ENCODE data around the gene PODXL2. TPM values are rescaled to one million over a fixed set of nuclear protein-coding genes. Genes with fewer than 3 reads are reported as not detected.
"Not testable (repeated sequence)": the region's sequence is repeated elsewhere in the genome, so short reads cannot be mapped to it uniquely, and the experiment has no call there.

PODXL2 gene
- total RNA-seq, 1 donor from 2014 or later: 3.9 TPM

- Mint-ChIP-seq H3K36me3 (ENCODE audit: low read depth) (peaks cover 16% of the 10 kb centered on the region), H3K4me1 (ENCODE audit: low read depth) (peaks cover 29% of the 10 kb centered on the region), H3K27me3 (ENCODE audit: low read depth) (no peaks in the 10 kb centered on the region), H3K27ac (no peak overlapping the region), H3K4me3 (ENCODE audit: low read depth) (no peak overlapping the region), H3K9me3 (no peaks in the 10 kb centered on the region)
- intact Hi-C loops (cut with micrococcal nuclease): loop anchor here (5.0 kb wide), 1 partner anchor 1513 kb away; the partner anchor contains the start of gene SLC41A3
- no peak for DNase-seq (ENCODE audit: low spot score)
These were observed 33.7 kb upstream of the PODXL2 start for GRCh38 chr3:127595303-127595702.

DNA sequence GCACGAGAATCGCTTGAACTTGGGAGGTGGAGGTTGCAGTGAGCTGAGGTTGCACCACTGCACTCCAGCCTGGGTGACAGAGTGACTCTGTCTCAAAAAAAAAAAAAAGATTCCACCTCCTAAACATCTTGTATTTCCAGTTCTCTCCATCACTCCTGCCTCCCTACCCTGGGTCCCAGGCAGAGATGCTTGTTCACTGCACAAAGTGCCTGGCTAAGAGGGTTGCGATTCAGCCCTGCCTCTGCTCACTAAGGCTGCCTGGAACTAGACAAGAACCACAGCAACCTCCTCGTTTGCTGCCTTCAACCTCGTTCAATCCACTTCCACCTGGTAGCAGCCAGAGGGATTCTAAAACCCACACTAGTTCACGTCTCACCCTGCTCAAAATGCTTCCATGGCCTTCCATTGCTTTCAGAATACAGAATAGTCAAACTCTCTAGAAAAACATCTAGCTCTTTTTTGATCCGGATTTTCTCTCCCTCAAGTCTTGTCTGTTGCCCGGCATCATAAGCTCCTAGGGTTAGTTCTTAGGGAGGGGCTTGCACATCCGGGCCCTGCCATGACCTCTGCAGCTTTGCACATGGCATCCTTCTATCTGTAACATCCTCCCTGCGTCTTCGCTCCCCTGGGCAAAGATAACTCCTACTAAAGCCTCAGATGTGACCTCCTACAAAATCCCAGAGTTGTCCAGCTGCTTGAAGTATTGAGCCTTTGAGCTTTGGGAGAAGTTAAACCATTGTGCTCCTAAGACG is 31.8 kb upstream of the PODXL2 start:
- peaks cover 35% of the 10 kb centered on the region for H3K4me1 Mint-ChIP-seq (ENCODE audit: low read depth)
- no peak for DNase-seq (ENCODE audit: low spot score)
- H3K36me3 Mint-ChIP-seq (ENCODE audit: low read depth): peaks cover 35% of the 10 kb centered on the region
- no peaks in the 10 kb centered on the region for H3K27me3 Mint-ChIP-seq (ENCODE audit: low read depth)
- peak overlapping the region; percentile 93 for H3K4me3 Mint-ChIP-seq (ENCODE audit: low read depth)
- no peaks in the 10 kb centered on the region for H3K9me3 Mint-ChIP-seq
- intact Hi-C loops (cut with micrococcal nuclease): loop anchor here (5.0 kb wide), 1 partner anchor 1515 kb away; the partner anchor contains the start of gene SLC41A3
- H3K27ac Mint-ChIP-seq: peak overlapping the region; percentile 91

DNA sequence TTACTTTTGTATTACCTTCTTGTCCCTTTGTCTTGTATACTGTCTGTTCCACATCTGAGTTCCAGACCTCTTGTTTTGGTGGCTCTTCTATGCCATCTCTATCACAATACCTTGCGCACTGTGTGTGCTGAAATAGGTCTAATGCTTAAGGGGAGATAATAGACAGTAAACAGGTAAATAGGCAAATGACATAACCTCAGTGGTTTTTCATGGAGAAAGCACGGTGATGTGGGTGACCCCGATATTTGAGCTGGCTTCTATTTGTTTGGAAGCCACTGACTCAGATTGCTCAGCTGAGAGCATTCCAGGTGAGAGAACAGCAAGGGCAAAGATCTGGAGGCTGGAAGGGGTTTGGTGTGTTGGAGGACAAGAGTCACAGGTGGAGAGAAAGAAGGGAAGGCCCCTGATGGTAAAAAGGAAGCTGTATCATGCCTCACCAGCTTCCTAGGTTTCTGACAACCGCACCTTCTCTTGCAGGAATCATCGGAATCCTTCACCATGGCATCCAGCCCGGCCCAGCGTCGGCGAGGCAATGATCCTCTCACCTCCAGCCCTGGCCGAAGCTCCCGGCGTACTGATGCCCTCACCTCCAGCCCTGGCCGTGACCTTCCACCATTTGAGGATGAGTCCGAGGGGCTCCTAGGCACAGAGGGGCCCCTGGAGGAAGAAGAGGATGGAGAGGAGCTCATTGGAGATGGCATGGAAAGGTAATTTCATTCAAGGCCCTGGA is 30.0 kb upstream of the PODXL2 start:
- no peaks in the 10 kb centered on the region for H3K9me3 Mint-ChIP-seq
- intact Hi-C loops (cut with micrococcal nuclease): loop anchor here (1.0 to 5.0 kb wide), 5 partner anchors 9 to 1517 kb away; partner anchors contain the start of genes ABTB1, SEC61A1, SLC41A3 and TPRA1
- H3K36me3 Mint-ChIP-seq (ENCODE audit: low read depth): peaks cover 46% of the 10 kb centered on the region
- H3K4me3 Mint-ChIP-seq (ENCODE audit: low read depth): peak overlapping the region; percentile 93
- H3K27ac Mint-ChIP-seq: peak overlapping the region; percentile 91
- no peak for DNase-seq (ENCODE audit: low spot score)
- no peaks in the 10 kb centered on the region for H3K27me3 Mint-ChIP-seq (ENCODE audit: low read depth)
- peaks cover 40% of the 10 kb centered on the region for H3K4me1 Mint-ChIP-seq (ENCODE audit: low read depth)

- no peaks in the 10 kb centered on the region for H3K9me3 Mint-ChIP-seq
- no peaks in the 10 kb centered on the region for H3K27me3 Mint-ChIP-seq (ENCODE audit: low read depth)
- no peak for DNase-seq (ENCODE audit: low spot score)
- H3K4me1 Mint-ChIP-seq (ENCODE audit: low read depth): peaks cover 42% of the 10 kb centered on the region
- H3K4me3 Mint-ChIP-seq (ENCODE audit: low read depth): peak overlapping the region; percentile 66
- intact Hi-C loops (cut with micrococcal nuclease): no loop called here
- H3K36me3 Mint-ChIP-seq (ENCODE audit: low read depth): peaks cover 65% of the 10 kb centered on the region
- no peak overlapping the region for H3K27ac Mint-ChIP-seq
These were observed 28.1 kb upstream of the PODXL2 start for GRCh38 chr3:127600749-127601456.

DNA sequence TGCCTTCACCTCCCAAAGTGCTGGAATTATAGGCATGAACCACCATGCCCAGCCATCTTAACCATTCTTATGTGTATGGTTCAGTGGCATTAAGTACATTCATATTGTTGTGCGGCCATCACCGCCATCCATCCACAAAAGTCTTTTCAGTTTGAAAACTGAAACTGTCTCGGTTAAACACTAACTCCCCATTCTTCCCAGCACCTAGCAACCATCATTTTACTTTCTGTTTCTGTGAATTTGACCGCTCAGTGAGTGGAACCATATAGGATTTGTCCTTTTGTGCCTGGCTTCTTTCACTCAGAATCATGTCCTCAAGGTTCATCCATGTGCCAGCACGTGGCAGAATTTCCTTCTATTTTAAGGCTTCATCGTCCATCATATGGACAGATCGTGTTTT is 24.9 kb upstream of the PODXL2 start:
- H3K9me3 Mint-ChIP-seq: no peaks in the 10 kb centered on the region
- H3K36me3 Mint-ChIP-seq (ENCODE audit: low read depth): peaks cover 90% of the 10 kb centered on the region
- DNase-seq (ENCODE audit: low spot score): no peak
- H3K4me3 Mint-ChIP-seq (ENCODE audit: low read depth): no peak overlapping the region
- H3K4me1 Mint-ChIP-seq (ENCODE audit: low read depth): peaks cover 30% of the 10 kb centered on the region
- intact Hi-C loops (cut with micrococcal nuclease): no loop called here
- no peak overlapping the region for H3K27ac Mint-ChIP-seq
- no peaks in the 10 kb centered on the region for H3K27me3 Mint-ChIP-seq (ENCODE audit: low read depth)

- no peak overlapping the region for H3K4me3 Mint-ChIP-seq (ENCODE audit: low read depth)
- intact Hi-C loops (cut with micrococcal nuclease): no loop called here
- H3K4me1 Mint-ChIP-seq (ENCODE audit: low read depth): peaks cover 23% of the 10 kb centered on the region
- H3K36me3 Mint-ChIP-seq (ENCODE audit: low read depth): peaks cover 90% of the 10 kb centered on the region
- no peak for DNase-seq (ENCODE audit: low spot score)
- H3K27me3 Mint-ChIP-seq (ENCODE audit: low read depth): no peaks in the 10 kb centered on the region
- H3K9me3 Mint-ChIP-seq: no peaks in the 10 kb centered on the region
- H3K27ac Mint-ChIP-seq: no peak overlapping the region
These were observed 24.3 kb upstream of the PODXL2 start for GRCh38 chr3:127604546-127605165.

- DNase-seq (ENCODE audit: low spot score); H3K27me3 Mint-ChIP-seq (ENCODE audit: low read depth); H3K27ac Mint-ChIP-seq; H3K9me3 Mint-ChIP-seq; H3K4me3 Mint-ChIP-seq (ENCODE audit: low read depth); intact Hi-C loops (cut with micrococcal nuclease): not testable (repeated sequence)
- Mint-ChIP-seq H3K36me3 (ENCODE audit: low read depth) (peaks cover 92% of the 10 kb centered on the region), H3K4me1 (ENCODE audit: low read depth) (peaks cover 21% of the 10 kb centered on the region)
These were observed 23.4 kb upstream of the PODXL2 start for GRCh38 chr3:127605547-127605946.

DNA sequence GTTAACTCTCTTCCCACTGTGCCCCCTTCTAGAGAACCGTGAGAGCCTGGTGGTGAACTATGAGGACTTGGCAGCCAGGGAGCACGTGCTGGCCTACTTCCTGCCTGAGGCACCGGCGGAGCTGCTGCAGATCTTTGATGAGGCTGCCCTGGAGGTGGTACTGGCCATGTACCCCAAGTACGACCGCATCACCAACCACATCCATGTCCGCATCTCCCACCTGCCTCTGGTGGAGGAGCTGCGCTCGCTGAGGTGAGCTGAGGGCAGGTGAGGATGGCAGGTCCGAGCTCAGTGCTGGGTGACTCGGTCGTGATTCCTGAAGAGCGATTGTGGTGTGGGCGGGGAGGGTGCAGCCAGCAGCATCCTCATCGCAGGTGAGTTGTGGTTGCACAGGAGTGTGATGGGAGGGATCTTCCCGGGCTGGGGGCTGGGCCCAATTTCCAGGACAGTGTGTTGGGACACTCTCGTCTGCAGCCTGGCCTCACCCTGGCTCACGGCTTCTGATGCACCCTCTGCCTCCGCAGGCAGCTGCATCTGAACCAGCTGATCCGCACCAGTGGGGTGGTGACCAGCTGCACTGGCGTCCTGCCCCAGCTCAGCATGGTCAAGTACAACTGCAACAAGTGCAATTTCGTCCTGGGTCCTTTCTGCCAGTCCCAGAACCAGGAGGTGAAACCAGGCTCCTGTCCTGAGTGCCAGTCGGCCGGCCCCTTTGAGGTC is 22.7 kb upstream of the PODXL2 start:
- no peak for DNase-seq (ENCODE audit: low spot score)
- Mint-ChIP-seq H3K27me3 (ENCODE audit: low read depth) (no peaks in the 10 kb centered on the region), H3K4me3 (ENCODE audit: low read depth) (no peak overlapping the region), H3K4me1 (ENCODE audit: low read depth) (peaks cover 17% of the 10 kb centered on the region), H3K9me3 (no peaks in the 10 kb centered on the region), H3K27ac (no peak overlapping the region), H3K36me3 (ENCODE audit: low read depth) (peaks cover 92% of the 10 kb centered on the region)
- intact Hi-C loops (cut with micrococcal nuclease): no loop called here

- no peaks in the 10 kb centered on the region for H3K9me3 Mint-ChIP-seq
- peaks cover 10% of the 10 kb centered on the region for H3K4me1 Mint-ChIP-seq (ENCODE audit: low read depth)
- no peak overlapping the region for H3K27ac Mint-ChIP-seq
- intact Hi-C loops (cut with micrococcal nuclease): no loop called here
- DNase-seq (ENCODE audit: low spot score): no peak
- no peaks in the 10 kb centered on the region for H3K27me3 Mint-ChIP-seq (ENCODE audit: low read depth)
- no peak overlapping the region for H3K4me3 Mint-ChIP-seq (ENCODE audit: low read depth)
- H3K36me3 Mint-ChIP-seq (ENCODE audit: low read depth): peaks cover 88% of the 10 kb centered on the region
These were observed 21.9 kb upstream of the PODXL2 start for GRCh38 chr3:127606981-127607595.

GRCh38 chr3:127607675-127608361 is 21.2 kb upstream of the PODXL2 start:
- peaks cover 7% of the 10 kb centered on the region for H3K4me1 Mint-ChIP-seq (ENCODE audit: low read depth)
- intact Hi-C loops (cut with micrococcal nuclease): no loop called here
- H3K36me3 Mint-ChIP-seq (ENCODE audit: low read depth): peaks cover 88% of the 10 kb centered on the region
- H3K27ac Mint-ChIP-seq: peak overlapping the region; percentile 1
- no peak overlapping the region for H3K4me3 Mint-ChIP-seq (ENCODE audit: low read depth)
- H3K27me3 Mint-ChIP-seq (ENCODE audit: low read depth): no peaks in the 10 kb centered on the region
- no peak for DNase-seq (ENCODE audit: low spot score)
- no peaks in the 10 kb centered on the region for H3K9me3 Mint-ChIP-seq

DNA sequence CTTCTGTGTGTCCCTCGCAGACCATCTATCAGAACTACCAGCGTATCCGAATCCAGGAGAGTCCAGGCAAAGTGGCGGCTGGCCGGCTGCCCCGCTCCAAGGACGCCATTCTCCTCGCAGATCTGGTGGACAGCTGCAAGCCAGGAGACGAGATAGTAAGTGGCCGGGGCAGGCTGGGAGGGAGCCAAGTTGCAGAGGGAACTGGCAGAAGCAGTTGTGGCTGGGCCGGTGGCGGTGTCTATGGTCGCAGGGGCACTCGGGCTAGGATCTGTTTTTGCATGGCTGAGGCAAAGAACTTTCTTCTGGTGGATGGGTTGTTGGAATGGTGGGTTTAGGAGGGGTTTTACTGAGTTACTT is 20.6 kb upstream of the PODXL2 start:
- Mint-ChIP-seq H3K9me3 (no peaks in the 10 kb centered on the region), H3K27ac (no peak overlapping the region), H3K4me3 (ENCODE audit: low read depth) (no peak overlapping the region), H3K4me1 (ENCODE audit: low read depth) (peaks cover 9% of the 10 kb centered on the region), H3K36me3 (ENCODE audit: low read depth) (peaks cover 90% of the 10 kb centered on the region), H3K27me3 (ENCODE audit: low read depth) (no peaks in the 10 kb centered on the region)
- intact Hi-C loops (cut with micrococcal nuclease): no loop called here
- no peak for DNase-seq (ENCODE audit: low spot score)
